Stimulated activated CD8-positive, alpha-beta memory T cell treated with anti-CD3 and anti-CD28 coated beads, Interleukin-4, amount 100 ng/mL, for 48 hours (primary cell): ENCODE data around the gene RUNX1.

Experiments used
- DNase-seq: peaks from one replicate; pipeline ENCODE4 v3.0.0-alpha.2; 2020

Gene RUNX1

GRCh38 chr21:34841154-34841553, 207.9 kb downstream of the RUNX1 start:
- DNase-seq = no peak

GRCh38 chr21:34840693-34841092, 208.4 kb downstream of the RUNX1 start:
- DNase-seq = no peak

GRCh38 chr21:34838956-34839820, 209.9 kb downstream of the RUNX1 start:
- DNase-seq = no peak

GRCh38 chr21:34836933-34837505, 212.1 kb downstream of the RUNX1 start:
- DNase-seq = no peak

DNA sequence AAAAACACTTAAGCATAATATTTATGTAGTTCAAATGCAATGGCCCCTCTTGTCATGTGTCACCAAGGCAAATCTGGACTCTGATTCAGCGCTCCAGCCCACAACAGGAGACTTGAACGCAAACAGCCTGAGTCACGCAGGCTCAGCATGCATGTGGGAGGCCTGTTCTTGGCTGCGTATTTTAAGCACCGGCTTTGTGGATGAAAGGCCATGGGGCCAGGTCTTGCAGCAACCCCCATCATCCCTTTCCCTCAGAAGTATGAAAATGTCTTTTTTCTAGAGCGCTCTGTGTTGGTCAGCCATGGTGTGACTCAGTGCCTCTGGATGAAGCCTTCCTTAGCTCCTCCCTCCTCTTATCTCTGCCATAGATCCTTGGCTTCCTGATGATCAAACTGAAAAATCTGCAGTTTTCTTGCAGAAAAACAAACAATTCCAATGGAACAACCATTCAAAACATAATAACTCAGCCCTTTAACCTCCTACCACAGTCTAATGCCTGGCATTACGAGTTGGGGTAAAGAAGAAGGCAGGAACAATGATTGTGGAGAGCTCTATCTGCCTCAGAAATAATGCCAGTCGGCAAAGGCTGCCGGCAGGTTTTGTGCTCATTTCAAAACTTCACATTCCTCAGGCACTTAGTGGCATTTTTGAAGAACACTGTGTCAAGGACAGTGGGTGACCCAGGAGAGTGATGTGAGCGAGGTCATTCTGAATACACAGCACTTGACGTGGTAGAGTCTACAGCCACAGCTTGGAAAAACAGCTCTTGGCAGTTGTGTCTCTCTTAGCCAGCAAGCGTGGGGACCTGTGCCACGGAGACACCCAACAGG, 212.8 kb downstream of the RUNX1 start:
- peak; percentile 61 for DNase-seq

- DNase-seq = no peak
Observed at GRCh38 chr21:34835526-34835925, 213.6 kb downstream of the RUNX1 start.

DNA sequence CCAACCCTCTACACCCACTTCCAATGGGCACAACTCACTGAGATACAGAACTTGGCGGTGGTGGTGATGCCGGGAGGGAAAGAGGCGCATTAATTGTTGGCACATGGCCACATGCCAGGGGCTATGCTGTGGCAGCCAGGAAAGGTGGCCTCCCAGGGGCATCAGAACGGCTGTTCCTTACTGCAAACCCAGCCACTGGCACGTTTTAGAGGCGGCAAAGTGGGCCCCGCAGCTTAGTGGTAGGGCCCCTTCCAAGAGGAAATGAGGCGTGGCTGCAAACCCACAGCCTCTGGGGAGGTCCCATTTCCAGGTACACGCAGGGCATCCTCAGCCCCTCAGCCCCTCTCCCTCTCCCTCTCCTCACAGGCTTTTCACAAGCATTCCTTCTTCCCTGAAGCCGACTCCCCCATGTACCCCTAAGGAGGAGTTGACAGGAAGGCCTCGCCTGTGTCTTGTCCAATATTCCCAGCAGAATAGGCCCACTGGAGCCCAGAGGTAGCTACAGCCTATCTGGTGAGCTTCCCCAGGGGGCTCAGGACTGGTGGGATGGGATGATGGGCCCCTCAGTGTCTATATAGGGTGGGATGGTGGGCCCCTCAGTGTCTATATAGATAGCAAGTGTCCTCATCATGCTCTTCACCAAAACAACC, 214.1 kb downstream of the RUNX1 start:
- DNase-seq = no peak

GRCh38 chr21:34834290-34834689, 214.8 kb downstream of the RUNX1 start:
- DNase-seq = no peak

DNA sequence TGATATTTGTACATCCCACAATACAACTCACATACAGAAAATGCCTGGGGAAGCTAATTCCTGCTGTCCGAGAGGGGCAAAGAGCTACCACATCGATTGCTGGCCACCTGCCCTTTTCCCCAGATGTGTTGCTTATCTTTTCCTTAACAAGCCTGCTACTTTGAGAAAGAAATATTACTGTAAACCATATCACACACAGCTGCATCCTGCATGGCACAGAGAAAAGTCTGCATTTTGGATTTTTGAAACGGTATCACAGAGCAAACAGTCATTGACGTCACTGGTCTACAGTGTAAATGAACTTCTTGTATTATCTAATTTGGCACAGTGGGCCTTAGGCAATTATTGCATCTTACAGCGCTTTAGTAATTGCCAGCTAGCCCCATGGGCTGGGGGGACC, 215.6 kb downstream of the RUNX1 start:
- DNase-seq = no peak

GRCh38 chr21:34830386-34831170, 218.5 kb downstream of the RUNX1 start:
- DNase-seq = no peak

DNA sequence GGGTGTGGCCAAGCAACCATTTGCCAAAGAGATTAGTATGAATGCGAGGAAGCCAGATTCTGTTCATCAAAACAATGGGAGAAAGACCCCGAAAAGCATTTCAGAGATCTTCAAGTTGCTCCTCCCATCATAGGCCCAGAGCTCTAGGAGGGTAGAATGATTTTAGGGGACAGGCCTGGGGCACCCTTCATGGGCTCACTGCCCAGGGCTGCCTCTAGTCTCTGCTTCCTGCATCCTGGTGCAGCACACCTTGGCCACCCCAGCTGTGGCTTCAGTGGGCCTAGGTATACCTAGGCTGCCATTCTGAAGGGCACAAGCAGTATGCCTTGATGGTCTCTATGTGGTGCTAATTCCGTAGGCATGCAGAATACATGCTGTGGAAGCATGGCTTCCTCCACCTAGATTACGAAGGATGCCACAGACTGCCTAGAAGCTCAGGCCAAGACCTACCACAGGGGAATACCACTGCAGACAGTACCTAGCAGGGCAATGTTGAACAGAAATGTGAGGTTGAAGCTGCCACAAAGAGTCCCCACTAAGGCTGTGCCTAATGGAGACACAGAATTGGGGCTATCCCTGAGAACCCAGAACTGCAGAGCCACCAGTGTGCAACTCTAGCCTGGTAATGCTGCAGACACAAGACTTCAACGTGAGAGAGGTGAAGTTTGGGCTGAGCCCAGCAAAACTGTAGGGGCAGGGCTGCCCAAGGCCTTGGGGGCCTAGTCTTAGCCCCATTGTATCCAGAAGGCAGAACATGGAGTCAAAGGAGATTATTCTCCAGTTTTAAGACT, 221.5 kb downstream of the RUNX1 start:
- no peak for DNase-seq

GRCh38 chr21:34826836-34827235, 222.3 kb downstream of the RUNX1 start:
- DNase-seq = no peak

GRCh38 chr21:34825948-34826548, 223.1 kb downstream of the RUNX1 start:
- DNase-seq = no peak

GRCh38 chr21:34825101-34825500, 224.0 kb downstream of the RUNX1 start:
- DNase-seq = no peak

DNA sequence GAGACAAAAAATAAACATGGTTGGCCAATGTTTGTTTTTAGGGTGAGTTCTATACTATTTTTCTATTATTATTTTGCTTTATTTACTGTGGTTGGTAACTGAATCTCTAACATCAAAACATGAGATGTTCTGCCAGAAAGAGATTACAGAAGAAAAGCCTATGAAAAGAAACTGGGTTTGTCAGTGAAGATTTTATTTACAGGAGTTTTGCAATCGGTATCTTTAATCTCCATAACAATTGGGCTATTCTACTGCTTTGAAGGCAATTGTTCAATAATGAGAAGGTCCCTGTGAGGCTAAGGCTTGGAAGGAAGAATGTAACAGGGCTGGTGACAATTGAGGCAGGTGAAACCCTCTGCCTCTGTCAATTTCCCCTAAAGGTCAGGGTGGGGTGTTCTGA, 224.8 kb downstream of the RUNX1 start:
- DNase-seq = no peak

- no peak for DNase-seq
Observed at GRCh38 chr21:34822942-34823341, 226.2 kb downstream of the RUNX1 start.

DNA sequence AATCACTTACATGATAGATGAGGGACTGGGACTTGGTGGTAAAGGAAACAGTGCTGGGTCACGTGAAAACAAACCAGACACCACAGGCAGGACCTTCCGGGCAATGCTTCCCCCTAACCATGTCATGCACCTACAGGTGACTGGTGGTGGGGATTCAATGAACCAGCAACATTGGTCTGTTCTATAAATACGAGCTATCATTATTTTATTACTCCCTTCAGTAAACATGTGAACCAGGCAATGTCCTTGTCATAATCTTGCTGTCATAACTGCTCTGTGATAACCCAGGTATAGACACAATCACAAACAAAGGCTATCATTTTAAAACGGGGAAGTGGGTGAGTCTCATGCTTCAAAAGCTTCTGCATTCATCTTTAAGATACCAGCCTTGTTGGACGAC, 226.9 kb downstream of the RUNX1 start:
- no peak for DNase-seq

DNA sequence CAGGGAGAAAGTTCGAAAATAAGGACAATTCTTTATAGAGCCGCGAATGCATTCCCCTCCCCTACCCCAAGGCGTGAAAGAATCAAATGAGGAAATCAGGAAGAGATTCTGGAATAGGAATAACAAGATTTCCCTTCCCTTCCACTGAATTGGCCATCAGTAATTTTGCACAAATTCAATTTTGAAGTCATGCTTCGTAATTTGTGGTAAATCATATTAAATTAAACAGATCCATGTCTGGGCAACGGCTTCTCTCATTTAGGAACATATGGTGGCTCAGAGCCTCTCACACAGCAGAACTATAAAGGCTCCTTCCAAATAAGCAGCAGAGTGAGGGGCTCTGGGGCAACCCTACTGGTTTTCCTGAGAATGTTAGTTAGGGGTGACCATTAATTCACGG, 227.4 kb downstream of the RUNX1 start:
- no peak for DNase-seq

GRCh38 chr21:34820051-34820450, 229.1 kb downstream of the RUNX1 start:
- DNase-seq = no peak

- no peak for DNase-seq
Observed at GRCh38 chr21:34819357-34819999, 229.6 kb downstream of the RUNX1 start.
